GM12891 (cell line): ENCODE results near the gene HMGCL.
A peak's percentile ranks its signal among the peaks of the same experiment; 100 is the strongest.

Experiments
- POLR2A ChIP-seq: IDR thresholded peaks from 2 replicates; pipeline ENCODE4 v1.6.1; 2011; ENCODE audit warnings: low read depth, low read length, control low read depth
- POLR2AphosphoS5 ChIP-seq: IDR thresholded peaks from 2 replicates; pipeline ENCODE4 v1.6.1; 2011; ENCODE audit warnings: low read depth, low read length, control low read depth
- SPI1 ChIP-seq: IDR thresholded peaks from 2 replicates; pipeline ENCODE4 v1.6.1; 2011; ENCODE audit warnings: low read depth, low read length, control low read depth

DNA sequence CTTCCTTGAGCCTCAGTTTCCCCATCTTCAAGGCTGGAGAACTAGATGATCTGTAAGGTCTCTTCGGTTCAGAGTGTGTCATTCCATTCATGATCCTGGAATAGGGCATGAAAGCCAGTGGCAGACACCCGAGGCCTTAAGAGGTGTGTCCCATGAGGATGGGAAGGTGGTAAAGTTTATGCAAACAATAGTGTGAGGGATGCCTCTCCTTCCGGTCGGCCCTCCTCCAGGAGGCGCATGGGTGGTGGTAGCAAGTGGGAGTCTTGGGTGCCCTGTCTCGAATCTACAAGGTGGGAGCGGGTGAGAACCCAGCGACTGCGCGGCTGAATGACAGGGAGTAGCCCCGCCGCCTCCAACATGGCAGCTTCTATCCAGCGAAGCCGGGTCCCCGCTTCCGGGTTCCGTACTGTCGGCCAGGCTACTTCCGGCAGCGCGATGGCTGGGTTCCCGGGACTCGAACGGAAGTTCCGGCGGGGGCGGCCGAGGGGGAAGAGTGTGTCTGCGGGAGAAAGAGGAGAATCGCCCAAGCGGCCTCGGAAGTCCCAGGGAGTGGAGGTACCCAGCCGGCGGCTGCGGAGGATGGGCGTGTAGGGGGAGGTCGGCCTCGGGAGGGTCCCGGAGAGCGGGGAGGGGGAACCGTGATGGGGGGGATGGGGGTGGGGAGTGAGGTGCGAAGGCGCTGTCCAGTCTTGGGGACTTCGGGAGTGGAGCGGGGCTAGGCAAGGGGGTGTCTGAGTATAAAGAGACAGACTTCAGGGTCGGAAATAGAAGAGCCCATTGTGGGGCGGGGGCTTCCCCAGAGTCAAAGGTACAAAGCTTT lies 34.3 kb downstream of the HMGCL start, which contains the start of gene LYPLA2:
- TF ChIP-seq POLR2AphosphoS5, result peak; percentile 85
- peak; percentile 77 for TF ChIP-seq POLR2A
- TF ChIP-seq SPI1, result no peak; the same call in 1 of the 2 replicates
